Measurements from ENCODE around the gene MGST2. TPM values are rescaled to one million over a fixed set of nuclear protein-coding genes. Genes with fewer than 3 reads are reported as not detected.

Gene MGST2
- total RNA-seq, 4 donors from 2014 or later: 22.4 to 73.7 (median 40.2) TPM

GRCh38 chr4:139684351-139684750, 18.7 kb downstream of the MGST2 start:
- TF ChIP-seq, protein P1, sequence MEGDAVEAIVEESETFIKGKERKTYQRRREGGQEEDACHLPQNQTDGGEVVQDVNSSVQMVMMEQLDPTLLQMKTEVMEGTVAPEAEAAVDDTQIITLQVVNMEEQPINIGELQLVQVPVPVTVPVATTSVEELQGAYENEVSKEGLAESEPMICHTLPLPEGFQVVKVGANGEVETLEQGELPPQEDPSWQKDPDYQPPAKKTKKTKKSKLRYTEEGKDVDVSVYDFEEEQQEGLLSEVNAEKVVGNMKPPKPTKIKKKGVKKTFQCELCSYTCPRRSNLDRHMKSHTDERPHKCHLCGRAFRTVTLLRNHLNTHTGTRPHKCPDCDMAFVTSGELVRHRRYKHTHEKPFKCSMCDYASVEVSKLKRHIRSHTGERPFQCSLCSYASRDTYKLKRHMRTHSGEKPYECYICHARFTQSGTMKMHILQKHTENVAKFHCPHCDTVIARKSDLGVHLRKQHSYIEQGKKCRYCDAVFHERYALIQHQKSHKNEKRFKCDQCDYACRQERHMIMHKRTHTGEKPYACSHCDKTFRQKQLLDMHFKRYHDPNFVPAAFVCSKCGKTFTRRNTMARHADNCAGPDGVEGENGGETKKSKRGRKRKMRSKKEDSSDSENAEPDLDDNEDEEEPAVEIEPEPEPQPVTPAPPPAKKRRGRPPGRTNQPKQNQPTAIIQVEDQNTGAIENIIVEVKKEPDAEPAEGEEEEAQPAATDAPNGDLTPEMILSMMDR (IDR thresholded peaks at IDR 0.05; ENCODE audit: low read depth): no peak

GRCh38 chr4:139685180-139685579, 19.6 kb downstream of the MGST2 start:
- TF ChIP-seq, protein P1 (IDR thresholded peaks at IDR 0.05; ENCODE audit: low read depth): no peak

DNA sequence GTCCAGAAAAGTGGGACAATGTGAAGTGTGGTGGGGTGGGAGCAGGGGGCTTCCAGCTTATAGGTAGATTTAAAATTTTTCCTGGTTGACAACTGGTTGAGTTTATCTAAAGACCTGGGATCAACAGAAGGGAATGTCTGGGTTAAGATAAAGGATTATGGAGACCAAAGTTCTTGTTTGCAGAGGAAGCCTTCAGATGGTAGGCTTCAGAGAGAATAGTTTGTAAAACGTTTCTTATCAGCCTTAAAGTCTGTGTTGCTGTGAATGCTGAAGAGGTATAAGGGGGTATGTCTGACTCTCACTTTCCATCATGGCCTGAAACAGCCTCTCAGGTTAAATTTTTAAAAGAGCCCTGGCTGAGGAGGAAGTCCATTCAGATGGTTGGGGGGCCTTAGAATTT, 20.5 kb downstream of the MGST2 start:
- TF ChIP-seq, protein P1 (IDR thresholded peaks at IDR 0.05; ENCODE audit: low read depth): no peak

DNA sequence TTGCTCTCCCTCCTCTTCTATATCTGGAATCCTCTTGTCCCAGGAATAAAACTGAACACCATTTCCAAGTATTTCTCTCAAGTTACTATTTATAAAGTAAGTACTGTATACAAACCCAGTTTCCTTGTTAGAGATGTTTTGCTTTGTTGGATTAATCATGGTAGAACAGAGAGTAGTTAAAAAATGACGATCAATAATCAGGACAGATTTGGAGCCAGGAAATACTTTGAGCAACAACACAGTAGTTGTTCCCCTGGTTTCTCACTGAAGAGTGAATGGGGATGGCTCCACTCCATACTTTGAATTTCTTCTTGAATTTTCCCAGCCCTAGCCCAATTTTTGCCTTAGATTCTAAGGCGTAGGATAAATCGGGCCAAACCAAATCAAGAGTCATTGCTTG, 21.4 kb downstream of the MGST2 start:
- TF ChIP-seq, protein P1 (IDR thresholded peaks at IDR 0.05; ENCODE audit: low read depth): no peak

DNA sequence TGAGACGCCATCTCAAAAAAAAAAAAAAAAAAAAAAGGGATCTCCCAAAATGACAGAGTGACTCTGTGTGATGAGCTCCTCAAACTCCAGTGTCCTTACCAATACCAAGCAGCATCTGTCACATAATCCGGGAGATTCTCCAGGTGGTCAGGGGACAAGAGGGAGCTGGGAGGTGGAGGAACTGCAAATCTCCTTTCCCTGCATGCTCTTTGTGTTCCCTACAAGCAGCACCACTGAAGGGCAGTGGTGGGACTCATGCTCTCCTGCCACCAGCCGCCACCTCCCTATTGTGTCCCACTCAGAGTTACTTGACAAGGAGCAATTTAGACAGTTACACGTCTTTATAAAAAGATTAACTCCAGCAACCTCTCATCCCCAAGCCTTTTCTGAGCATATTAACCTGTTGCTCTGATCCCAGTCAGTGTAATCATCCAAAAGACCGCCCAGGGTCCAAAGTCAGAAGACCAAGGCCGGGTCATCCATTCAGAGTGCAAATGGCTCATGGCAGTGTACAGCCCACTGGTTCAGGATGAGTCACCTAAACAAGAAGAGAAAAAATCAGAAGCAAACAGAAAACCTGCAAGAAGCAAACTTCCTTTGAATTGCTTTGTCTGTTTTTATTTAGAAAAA, 23.6 kb downstream of the MGST2 start:
- TF ChIP-seq, protein P1 (IDR thresholded peaks at IDR 0.05; ENCODE audit: low read depth): no peak

DNA sequence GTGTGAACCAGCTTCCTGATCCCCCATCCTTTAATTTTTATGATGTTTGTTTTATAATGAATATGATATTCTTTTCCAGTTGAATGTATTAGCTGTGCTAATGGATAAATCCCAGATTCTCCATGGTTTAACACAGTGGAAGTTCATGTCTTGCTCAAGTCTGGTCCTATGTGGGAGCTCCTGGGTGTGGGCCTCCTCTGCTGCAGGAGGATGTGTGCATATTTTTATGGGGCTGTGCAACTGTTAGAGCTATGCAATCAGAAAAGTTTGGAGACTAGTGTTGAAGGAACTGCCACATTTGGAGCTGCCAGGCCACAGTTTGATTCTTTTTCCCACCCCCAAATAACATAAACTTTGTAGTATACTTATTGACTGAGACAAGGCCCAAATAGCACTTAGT, 24.8 kb downstream of the MGST2 start:
- TF ChIP-seq, protein P1 (IDR thresholded peaks at IDR 0.05; ENCODE audit: low read depth): no peak

GRCh38 chr4:139692309-139693012, 26.8 kb downstream of the MGST2 start:
- TF ChIP-seq, protein P1 (IDR thresholded peaks at IDR 0.05; ENCODE audit: low read depth): no peak

All from subcutaneous adipose tissue (tissue), 4 donors.